ENCODE data around the gene SKAP2. TPM values are rescaled to one million over a fixed set of nuclear protein-coding genes. Genes with fewer than 3 reads are reported as not detected.

The SKAP2 gene
- total and polyA plus RNA-seq, 2 experiments from 2014 or later, result 2.5 to 4.4 TPM

DNA sequence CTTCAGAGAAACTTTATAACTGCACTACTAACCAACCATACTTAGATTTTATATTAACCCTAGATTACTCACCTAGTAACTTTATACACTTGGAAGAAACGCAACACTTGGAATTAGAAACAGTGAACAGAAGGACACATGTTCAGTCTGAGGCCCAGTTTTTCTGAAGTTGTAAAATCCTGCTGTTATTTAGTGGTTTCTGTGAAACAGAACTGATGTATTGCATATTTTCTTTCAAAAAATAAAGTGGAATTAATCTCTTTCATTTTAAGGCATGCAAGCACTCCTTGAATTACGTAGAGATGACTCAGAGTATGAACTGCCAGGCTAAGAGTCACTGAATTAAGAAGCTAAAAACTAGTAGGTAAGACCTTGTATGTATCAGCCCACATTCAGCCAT is 215.8 kb downstream of the SKAP2 start:
- Histone ChIP-seq H2AFZ (no peak overlapping the region), H3K79me2 (replicated peaks; ENCODE audit: insufficient read depth) (no peaks in the 10 kb centered on the region), H3F3A (replicated peaks; ENCODE audit: low read depth) (no peaks in the 10 kb centered on the region), H3K4me3 (no peak overlapping the region), H3K36me3 (ENCODE audit: insufficient read depth) (no peaks in the 10 kb centered on the region), H3K4me2 (no peak overlapping the region), H3K9me2 (ENCODE audit: insufficient read depth) (peaks cover 8% of the 10 kb centered on the region; the same call in 1 of the 2 replicates), H4K20me1 (replicated peaks; ENCODE audit: insufficient read depth) (no peaks in the 10 kb centered on the region), H3K4me1 (ENCODE audit: insufficient read depth) (peaks cover 12% of the 10 kb centered on the region), H3K27ac (ENCODE audit: low read depth) (no peak overlapping the region), H3K27me3 (ENCODE audit: insufficient read depth) (no peaks in the 10 kb centered on the region)
- Mint-ChIP-seq H3K36me3 (ENCODE audit: low read depth) (no peaks in the 10 kb centered on the region), H3K4me1 (peaks cover 13% of the 10 kb centered on the region), H3K9me3 (no peaks in the 10 kb centered on the region), H3K4me3 (no peak overlapping the region), H3K27me3 (ENCODE audit: insufficient read depth, low read depth, poor library complexity) (peaks cover 2% of the 10 kb centered on the region), H3K27ac (no peak overlapping the region)
- DNase-seq (ENCODE audit: low spot score) (no peak), ATAC-seq (no peak)
- TF ChIP-seq EZH2phosphoT487 (IDR thresholded peaks at IDR 0.05; ENCODE audit: unreplicated experiment), result no peak
- TF ChIP-seq ZNF114 (CRISPR knock-in tag; IDR thresholded peaks at IDR 0.05), result no peak
- no peak for TF ChIP-seq JUNB (IDR thresholded peaks at IDR 0.05; ENCODE audit: unreplicated experiment)
- TF ChIP-seq, protein P1, sequence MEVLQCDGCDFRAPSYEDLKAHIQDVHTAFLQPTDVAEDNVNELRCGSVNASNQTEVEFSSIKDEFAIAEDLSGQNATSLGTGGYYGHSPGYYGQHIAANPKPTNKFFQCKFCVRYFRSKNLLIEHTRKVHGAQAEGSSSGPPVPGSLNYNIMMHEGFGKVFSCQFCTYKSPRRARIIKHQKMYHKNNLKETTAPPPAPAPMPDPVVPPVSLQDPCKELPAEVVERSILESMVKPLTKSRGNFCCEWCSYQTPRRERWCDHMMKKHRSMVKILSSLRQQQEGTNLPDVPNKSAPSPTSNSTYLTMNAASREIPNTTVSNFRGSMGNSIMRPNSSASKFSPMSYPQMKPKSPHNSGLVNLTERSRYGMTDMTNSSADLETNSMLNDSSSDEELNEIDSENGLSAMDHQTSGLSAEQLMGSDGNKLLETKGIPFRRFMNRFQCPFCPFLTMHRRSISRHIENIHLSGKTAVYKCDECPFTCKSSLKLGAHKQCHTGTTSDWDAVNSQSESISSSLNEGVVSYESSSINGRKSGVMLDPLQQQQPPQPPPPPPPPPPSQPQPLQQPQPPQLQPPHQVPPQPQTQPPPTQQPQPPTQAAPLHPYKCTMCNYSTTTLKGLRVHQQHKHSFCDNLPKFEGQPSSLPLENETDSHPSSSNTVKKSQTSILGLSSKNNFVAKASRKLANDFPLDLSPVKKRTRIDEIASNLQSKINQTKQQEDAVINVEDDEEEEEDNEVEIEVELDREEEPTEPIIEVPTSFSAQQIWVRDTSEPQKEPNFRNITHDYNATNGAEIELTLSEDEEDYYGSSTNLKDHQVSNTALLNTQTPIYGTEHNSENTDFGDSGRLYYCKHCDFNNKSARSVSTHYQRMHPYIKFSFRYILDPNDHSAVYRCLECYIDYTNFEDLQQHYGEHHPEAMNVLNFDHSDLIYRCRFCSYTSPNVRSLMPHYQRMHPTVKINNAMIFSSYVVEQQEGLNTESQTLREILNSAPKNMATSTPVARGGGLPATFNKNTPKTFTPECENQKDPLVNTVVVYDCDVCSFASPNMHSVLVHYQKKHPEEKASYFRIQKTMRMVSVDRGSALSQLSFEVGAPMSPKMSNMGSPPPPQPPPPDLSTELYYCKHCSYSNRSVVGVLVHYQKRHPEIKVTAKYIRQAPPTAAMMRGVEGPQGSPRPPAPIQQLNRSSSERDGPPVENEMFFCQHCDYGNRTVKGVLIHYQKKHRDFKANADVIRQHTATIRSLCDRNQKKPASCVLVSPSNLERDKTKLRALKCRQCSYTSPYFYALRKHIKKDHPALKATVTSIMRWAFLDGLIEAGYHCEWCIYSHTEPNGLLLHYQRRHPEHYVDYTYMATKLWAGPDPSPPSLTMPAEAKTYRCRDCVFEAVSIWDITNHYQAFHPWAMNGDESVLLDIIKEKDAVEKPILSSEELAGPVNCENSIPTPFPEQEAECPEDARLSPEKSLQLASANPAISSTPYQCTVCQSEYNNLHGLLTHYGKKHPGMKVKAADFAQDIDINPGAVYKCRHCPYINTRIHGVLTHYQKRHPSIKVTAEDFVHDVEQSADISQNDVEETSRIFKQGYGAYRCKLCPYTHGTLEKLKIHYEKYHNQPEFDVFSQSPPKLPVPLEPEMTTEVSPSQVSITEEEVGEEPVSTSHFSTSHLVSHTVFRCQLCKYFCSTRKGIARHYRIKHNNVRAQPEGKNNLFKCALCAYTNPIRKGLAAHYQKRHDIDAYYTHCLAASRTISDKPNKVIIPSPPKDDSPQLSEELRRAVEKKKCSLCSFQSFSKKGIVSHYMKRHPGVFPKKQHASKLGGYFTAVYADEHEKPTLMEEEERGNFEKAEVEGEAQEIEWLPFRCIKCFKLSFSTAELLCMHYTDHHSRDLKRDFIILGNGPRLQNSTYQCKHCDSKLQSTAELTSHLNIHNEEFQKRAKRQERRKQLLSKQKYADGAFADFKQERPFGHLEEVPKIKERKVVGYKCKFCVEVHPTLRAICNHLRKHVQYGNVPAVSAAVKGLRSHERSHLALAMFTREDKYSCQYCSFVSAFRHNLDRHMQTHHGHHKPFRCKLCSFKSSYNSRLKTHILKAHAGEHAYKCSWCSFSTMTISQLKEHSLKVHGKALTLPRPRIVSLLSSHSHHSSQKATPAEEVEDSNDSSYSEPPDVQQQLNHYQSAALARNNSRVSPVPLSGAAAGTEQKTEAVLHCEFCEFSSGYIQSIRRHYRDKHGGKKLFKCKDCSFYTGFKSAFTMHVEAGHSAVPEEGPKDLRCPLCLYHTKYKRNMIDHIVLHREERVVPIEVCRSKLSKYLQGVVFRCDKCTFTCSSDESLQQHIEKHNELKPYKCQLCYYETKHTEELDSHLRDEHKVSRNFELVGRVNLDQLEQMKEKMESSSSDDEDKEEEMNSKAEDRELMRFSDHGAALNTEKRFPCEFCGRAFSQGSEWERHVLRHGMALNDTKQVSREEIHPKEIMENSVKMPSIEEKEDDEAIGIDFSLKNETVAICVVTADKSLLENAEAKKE (CRISPR knock-in tag; IDR thresholded peaks at IDR 0.05), result no peak
- no peak for TF ChIP-seq STAT1 (IDR thresholded peaks at IDR 0.05; ENCODE audit: unreplicated experiment)
- TF ChIP-seq, protein P2, sequence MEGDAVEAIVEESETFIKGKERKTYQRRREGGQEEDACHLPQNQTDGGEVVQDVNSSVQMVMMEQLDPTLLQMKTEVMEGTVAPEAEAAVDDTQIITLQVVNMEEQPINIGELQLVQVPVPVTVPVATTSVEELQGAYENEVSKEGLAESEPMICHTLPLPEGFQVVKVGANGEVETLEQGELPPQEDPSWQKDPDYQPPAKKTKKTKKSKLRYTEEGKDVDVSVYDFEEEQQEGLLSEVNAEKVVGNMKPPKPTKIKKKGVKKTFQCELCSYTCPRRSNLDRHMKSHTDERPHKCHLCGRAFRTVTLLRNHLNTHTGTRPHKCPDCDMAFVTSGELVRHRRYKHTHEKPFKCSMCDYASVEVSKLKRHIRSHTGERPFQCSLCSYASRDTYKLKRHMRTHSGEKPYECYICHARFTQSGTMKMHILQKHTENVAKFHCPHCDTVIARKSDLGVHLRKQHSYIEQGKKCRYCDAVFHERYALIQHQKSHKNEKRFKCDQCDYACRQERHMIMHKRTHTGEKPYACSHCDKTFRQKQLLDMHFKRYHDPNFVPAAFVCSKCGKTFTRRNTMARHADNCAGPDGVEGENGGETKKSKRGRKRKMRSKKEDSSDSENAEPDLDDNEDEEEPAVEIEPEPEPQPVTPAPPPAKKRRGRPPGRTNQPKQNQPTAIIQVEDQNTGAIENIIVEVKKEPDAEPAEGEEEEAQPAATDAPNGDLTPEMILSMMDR (conservative IDR thresholded peaks at IDR 0.05; ENCODE audit: low read depth in 2 of 2), result no peak
- TF ChIP-seq, protein P3, sequence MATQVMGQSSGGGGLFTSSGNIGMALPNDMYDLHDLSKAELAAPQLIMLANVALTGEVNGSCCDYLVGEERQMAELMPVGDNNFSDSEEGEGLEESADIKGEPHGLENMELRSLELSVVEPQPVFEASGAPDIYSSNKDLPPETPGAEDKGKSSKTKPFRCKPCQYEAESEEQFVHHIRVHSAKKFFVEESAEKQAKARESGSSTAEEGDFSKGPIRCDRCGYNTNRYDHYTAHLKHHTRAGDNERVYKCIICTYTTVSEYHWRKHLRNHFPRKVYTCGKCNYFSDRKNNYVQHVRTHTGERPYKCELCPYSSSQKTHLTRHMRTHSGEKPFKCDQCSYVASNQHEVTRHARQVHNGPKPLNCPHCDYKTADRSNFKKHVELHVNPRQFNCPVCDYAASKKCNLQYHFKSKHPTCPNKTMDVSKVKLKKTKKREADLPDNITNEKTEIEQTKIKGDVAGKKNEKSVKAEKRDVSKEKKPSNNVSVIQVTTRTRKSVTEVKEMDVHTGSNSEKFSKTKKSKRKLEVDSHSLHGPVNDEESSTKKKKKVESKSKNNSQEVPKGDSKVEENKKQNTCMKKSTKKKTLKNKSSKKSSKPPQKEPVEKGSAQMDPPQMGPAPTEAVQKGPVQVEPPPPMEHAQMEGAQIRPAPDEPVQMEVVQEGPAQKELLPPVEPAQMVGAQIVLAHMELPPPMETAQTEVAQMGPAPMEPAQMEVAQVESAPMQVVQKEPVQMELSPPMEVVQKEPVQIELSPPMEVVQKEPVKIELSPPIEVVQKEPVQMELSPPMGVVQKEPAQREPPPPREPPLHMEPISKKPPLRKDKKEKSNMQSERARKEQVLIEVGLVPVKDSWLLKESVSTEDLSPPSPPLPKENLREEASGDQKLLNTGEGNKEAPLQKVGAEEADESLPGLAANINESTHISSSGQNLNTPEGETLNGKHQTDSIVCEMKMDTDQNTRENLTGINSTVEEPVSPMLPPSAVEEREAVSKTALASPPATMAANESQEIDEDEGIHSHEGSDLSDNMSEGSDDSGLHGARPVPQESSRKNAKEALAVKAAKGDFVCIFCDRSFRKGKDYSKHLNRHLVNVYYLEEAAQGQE (IDR thresholded peaks at IDR 0.05; ENCODE audit: unreplicated experiment), result no peak
- no peak for TF ChIP-seq POLR2AphosphoS5 (IDR thresholded peaks at IDR 0.05; ENCODE audit: low read depth)
- no peak for TF ChIP-seq CREB1 (CRISPR knock-in tag; IDR thresholded peaks at IDR 0.05; ENCODE audit: low read depth)

All from GM23338 (cell line).